T-helper 2 cell treated with Interferon-gamma antibody and Interleukin-4, amounts not matched to agents 100 ng/mL and 5 ng/mL, for 36 hours (primary cell): ENCODE data around the gene CEBPB. TPM values are rescaled to one million over a fixed set of nuclear protein-coding genes. Genes with fewer than 3 reads are reported as not detected.
"Not testable (repeated sequence)": the region's sequence is repeated elsewhere in the genome, so short reads cannot be mapped to it uniquely, and the experiment has no call there.

ENCODE experiments used
- intact Hi-C: fragments of 100-400 bp; cut with micrococcal nuclease; formaldehyde crosslinking; loops from one replicate; pipeline ENCODE4 v1.15.1; 2023
- total RNA-seq: library from RNA; stranded (reverse); gene quantifications from 2 replicates; pipeline ENCODE4 v1.2.3, GENCODE V29; 2022

Gene CEBPB
- 19.1 and 19.5 TPM in 2 replicates for total RNA-seq

- intact Hi-C loops: loop anchor here (1.0 to 5.0 kb wide), 6 partner anchors 78 to 542 kb away; partner anchors contain the start of genes PARD6B, PTPN1 and UBE2V1
These were observed at the start of gene CEBPB for GRCh38 chr20:50190251-50191064. Gene CEBPB (plus strand): TSS chr20:50190830. CDS start chr20:50191034, 204 bp downstream.

DNA sequence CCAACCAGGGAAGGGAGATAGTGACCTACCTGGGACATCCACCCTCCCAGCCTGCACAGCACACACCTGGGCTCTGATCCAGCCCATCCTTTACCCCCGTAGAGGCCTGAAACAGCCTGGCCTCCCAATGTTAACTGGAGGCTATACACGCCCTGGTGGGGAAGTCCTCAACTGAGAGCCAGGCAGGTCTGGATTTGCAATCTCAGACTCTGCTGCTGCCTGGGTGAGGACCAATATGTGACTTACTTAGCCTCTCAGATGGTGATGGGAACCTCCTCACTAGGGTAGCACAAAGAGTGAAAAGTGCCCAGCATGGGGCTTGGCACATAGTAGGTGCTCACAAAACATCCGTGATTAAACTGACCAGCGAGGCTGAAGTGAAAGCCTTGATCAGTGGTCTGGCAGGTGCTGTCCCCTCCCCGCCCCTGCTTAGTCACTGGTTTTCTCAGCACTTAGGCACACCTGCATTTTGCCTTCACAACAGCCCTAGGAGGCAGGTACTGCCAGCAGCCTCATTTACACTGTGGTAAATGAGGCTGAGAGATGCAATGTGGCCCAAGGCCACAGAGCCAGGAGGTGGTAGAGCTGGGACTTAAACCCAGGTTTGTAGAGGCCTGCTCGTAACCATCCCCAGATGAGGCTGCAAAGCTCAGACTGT, 49.5 kb upstream of the CEBPB start:
- intact Hi-C loops: no loop called here

- intact Hi-C loops: no loop called here
These were observed 48.6 kb upstream of the CEBPB start for GRCh38 chr20:50141811-50142561.

DNA sequence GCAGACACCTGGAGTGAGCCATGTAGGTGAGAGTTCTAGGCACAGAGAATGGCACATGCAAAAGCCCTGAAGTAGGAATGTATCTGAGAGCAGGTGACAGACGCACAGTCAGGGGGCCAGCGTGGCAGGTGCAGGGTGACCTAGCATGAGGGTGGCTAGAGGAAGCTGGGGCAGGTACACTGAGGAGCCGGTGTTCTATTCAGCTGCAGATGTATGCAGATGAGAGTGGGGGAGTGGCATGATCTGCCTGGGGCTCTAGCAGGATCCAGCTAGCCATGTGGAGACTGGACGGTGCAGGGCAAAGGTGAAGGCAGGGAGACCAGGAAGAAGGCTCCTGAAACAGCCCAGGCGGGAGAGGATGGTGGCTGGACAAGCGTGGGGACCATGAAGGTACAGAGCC, 47.8 kb upstream of the CEBPB start:
- intact Hi-C loops: no loop called here

- intact Hi-C loops: no loop called here
These were observed 46.3 kb upstream of the CEBPB start for GRCh38 chr20:50144362-50144761.

GRCh38 chr20:50145566-50145965, 45.1 kb upstream of the CEBPB start:
- intact Hi-C loops: no loop called here

DNA sequence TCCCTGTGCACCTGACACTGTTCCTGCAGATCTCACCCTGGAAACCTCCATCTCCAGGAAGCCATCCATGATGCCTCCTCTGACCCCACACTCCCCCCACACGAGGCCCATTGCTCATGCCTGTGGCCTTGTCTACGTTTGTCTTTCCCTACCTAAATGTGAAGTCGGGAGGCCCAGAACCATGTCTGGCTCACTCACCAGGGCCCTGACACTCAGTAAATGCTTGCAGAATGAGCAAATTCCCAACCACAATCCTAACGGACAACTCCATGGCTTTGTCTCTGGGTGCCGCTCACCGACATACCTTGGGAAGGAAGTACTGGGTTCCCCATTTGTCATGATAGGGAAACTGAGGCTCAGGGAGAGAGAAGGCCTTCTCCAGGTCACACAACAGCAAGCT, 44.4 kb upstream of the CEBPB start:
- intact Hi-C loops: no loop called here

DNA sequence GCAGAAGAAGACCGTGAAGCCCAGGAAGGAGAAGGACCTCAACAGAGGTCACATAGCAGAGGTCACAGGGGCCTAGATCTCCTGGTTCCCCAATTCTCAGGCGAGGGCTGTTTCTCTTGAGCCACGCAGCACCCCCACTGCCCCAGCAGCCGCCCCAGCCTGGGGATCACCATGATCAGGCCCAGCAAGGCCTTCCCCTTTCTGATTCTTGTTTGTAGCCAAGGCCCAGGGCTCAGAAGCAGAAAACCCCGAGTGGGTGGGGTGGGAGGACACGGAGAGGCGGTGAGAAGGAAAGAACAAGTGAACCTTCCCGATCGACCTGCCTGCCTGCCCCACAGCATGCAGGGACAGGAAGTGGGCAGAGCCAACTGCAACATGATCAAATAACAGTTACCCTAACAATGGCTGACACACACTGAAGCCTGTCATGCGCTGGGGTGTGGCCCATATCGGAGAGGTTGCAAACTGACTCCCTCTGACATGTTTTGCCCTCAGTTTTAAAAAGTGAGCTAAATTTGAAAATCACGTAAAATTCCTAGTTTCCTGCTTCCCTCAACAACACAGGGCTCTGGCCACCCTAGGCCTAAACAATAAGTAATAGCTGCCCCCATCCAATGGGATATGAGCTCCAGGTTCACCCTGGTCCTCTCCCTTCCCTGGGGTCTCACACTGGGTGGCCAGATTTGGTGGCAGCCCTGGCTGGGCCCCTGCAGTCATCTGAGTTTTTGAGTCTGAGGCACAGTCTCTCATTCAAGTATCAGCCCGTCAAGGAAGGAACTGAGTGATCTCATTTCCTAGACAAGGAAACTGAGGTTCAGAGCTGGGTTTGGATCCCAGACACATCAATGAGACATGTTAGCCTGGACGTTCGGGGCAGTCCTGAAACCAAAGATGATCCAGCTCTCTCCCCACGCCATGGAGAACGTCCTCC, 43.6 kb upstream of the CEBPB start:
- intact Hi-C loops: no loop called here

DNA sequence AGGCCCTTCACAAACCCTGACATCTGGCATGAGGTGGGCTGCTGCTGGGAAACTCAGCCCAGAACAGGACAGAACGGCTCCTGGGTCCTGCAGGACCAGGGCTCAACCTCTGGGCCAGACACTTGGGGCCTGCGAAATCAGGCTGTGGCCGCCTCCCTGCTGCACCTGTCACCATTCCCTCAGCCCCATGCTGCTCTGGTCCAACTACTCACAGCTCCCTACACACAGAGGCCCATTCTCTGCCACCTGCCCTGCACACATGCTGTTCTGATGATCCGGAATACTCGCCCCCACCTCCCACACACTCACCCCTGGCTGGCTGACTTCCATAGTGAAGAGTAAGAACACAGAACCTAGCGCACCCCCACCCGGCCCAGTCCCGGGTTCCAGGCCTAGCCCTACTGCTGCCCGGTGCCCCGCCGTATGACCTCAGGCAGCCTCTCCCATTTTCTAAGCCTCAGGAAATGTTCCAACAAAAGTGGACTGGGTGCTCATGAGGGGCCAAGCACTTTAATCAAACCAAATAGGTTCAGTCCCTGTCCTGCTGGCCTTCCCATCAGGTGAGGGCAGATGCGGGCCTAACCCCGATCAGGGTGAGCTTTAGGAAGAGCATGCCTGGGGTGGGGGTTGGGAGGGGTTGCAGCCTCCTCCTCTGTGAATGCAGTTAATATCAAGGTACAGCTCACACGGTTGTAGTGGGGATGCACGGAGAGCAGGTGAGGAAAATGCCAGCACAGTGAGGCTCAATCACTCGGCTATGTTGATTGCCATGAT, 41.0 kb upstream of the CEBPB start:
- intact Hi-C loops: loop anchor here (5.0 kb wide), 1 partner anchor 212 kb away; the partner anchor contains the start of gene RNF114

DNA sequence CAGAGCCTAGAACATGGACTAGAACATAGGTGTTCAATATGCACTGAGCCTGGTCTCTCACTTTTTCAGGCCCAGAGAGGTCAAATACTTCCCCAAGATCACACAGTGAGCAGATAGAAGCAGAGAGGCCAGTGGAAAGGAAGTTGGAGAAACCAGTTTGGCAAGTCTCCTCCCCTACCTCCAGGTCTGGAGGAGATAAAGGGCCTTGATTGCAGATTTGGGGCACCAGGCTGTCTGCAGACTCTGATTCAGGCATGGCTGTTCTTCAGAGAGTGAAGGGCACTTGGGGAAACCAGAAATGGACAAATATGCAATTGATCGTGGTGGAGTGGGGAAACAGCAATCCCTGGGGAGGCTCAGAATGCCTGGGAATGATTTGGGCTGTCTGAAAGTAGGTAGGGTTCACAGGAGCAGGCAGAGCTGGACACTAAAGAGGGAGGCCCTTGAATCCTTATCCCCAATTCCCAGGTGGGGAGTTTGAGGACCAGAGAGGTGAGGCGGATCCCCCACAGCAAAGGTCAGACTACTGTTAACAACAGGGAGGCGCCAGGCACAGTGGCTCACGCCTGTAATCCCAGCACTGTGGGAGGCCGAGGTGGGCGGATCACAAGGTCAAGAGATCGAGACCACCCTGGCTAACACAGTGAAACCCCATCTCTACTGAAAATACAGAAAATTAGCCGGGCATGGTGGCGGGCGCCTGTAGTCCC, 39.4 kb upstream of the CEBPB start:
- intact Hi-C loops: loop anchor here (5.0 kb wide), 1 partner anchor 214 kb away; the partner anchor contains the start of gene RNF114

- intact Hi-C loops: loop anchor here (1.0 to 5.0 kb wide), 3 partner anchors 14 to 215 kb away; partner anchors contain the start of gene RNF114
These were observed 38.1 kb upstream of the CEBPB start for GRCh38 chr20:50152394-50153152.

DNA sequence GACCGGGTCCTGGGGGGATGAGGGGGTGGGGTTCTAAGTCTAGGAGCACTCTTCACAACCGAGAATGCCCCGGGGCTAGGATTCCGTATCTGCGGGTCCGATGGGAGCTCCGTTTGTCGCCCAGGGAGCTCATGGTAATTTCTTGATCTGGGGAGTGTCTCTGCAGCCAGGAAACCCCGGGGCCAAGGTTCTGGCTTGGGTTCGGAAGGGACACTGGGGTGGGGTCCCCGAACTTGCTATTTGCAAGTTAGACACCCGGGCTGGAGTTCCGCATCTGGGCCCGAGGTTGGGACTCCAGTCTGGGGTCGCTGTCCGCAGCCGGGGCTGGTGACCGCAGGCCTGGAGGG, 37.5 kb upstream of the CEBPB start:
- intact Hi-C loops: loop anchor here (1.0 to 5.0 kb wide), 3 partner anchors 14 to 216 kb away; partner anchors contain the start of gene RNF114

- intact Hi-C loops: loop anchor here (1.0 to 5.0 kb wide), 3 partner anchors 13 to 216 kb away; partner anchors contain the start of gene RNF114
These were observed 36.9 kb upstream of the CEBPB start, which contains the start of gene PEDS1 for GRCh38 chr20:50153500-50154377. Gene PEDS1 (minus strand): TSS chr20:50153723. CDS start chr20:50153637, 86 bp downstream.

GRCh38 chr20:50161494-50161893, 29.1 kb upstream of the CEBPB start:
- intact Hi-C loops: not testable (repeated sequence)

GRCh38 chr20:50163570-50164317, 26.9 kb upstream of the CEBPB start:
- intact Hi-C loops: no loop called here
